K562 (cell line): ENCODE data around the gene TPRX2. TPM values are rescaled to one million over a fixed set of nuclear protein-coding genes. Genes with fewer than 3 reads are reported as not detected.

Source experiments
- CHD7 ChIP-seq: fragments of 200-600 bp; sonication (generic); IDR thresholded peaks from one replicate; pipeline ENCODE4 v1.6.1; 2012; ENCODE audit warnings: mild to moderate bottlenecking, low read depth, low read length, inconsistent platforms
- HNRNPK ChIP-seq: fragments of 200-400 bp; formaldehyde crosslinking; IDR thresholded peaks from one replicate; pipeline ENCODE4 v1.6.1; 2018; ENCODE audit warnings: mild to moderate bottlenecking, low read depth, low read length; ENCODE audit not compliant: poor library complexity, severe bottlenecking
- MCM3 ChIP-seq: fragments of 450-650 bp; IDR thresholded peaks from 2 replicates; pipeline ENCODE4 v1.6.1; 2016
- SETDB1 ChIP-seq: IDR thresholded peaks from one replicate; pipeline ENCODE4 v1.6.1; 2012; ENCODE audit warnings: low read length, control low read depth, inconsistent platforms
- ZKSCAN1 ChIP-seq: fragments of 150-350 bp; IDR thresholded peaks from 2 replicates; pipeline ENCODE4 v1.6.1; 2016; ENCODE audit warnings: low read depth, low read length
- ZNF239 ChIP-seq: fragments of 250-450 bp; sonication (Bioruptor Pico); IDR thresholded peaks from 2 replicates; pipeline ENCODE4 v1.4.0; 2020; ENCODE audit warnings: mild to moderate bottlenecking
- polyA plus RNA-seq, 8 experiments: library from polyadenylated mRNA; depleted of rRNA in 4 of 8; stranded (reverse) in 5 of 8; unstranded in 3 of 8; fragments of >200 nt; fragmentation: Nextera tagmentation in 2 of 8; fragmentation: Illumina TruSeq in 1 of 8; extraction: Ambion mirVana in 2 of 8; extraction: Trizol in 1 of 8; gene quantifications; 2 replicates each; pipeline versions ENCODE4 v1.2.1 to v1.2.3, GENCODE V29; 2011 to 2014; ENCODE audit warnings: inconsistent platforms in 1 of 8, missing spikeins in 1 of 8
- total RNA-seq, 7 experiments: library from RNA; depleted of rRNA in 6 of 7; stranded (reverse); fragments of >200 nt in 6 of 7; fragmentation: Illumina TruSeq in 2 of 7; extraction: Trizol in 2 of 7; gene quantifications; 2 replicates each; pipeline versions ENCODE4 v1.2.1 to v1.2.3, GENCODE V29; 2011 to 2021; ENCODE audit warnings: low replicate concordance in 1 of 7
- TF ChIP-seq, protein P1 (sequence below): fragments of 250-450 bp; sonication (Bioruptor Pico); IDR thresholded peaks from 2 replicates; pipeline ENCODE4 v1.5.0; 2021; ENCODE audit warnings: mild to moderate bottlenecking, borderline replicate concordance
- TF ChIP-seq, protein P2 (sequence below), 2 experiments: fragments of 150-350 bp in 1 of 2; IDR thresholded peaks; 2 replicates each; pipeline ENCODE4 v1.6.1; 2012 to 2016; ENCODE audit warnings: low read depth in 2 of 2, low read length in 2 of 2, mild to moderate bottlenecking in 1 of 2, moderate library complexity in 1 of 2

Gene TPRX2
- total and polyA plus RNA-seq, 9 of the 15 experiments (the other 6 are each of a cell fraction or from before 2014, with no cell fraction given) = not detected

GRCh38 chr19:47891923-47892666, 33.1 kb downstream of the TPRX2 start (continued):
- TF ChIP-seq SETDB1 = no peak
- no peak for TF ChIP-seq HNRNPK
- TF ChIP-seq ZNF239 (CRISPR knock-in tag) = peak; percentile 60; the same call in 1 of the 2 replicates
- no peak for TF ChIP-seq CHD7
- no peak for TF ChIP-seq MCM3
- TF ChIP-seq, protein P1, sequence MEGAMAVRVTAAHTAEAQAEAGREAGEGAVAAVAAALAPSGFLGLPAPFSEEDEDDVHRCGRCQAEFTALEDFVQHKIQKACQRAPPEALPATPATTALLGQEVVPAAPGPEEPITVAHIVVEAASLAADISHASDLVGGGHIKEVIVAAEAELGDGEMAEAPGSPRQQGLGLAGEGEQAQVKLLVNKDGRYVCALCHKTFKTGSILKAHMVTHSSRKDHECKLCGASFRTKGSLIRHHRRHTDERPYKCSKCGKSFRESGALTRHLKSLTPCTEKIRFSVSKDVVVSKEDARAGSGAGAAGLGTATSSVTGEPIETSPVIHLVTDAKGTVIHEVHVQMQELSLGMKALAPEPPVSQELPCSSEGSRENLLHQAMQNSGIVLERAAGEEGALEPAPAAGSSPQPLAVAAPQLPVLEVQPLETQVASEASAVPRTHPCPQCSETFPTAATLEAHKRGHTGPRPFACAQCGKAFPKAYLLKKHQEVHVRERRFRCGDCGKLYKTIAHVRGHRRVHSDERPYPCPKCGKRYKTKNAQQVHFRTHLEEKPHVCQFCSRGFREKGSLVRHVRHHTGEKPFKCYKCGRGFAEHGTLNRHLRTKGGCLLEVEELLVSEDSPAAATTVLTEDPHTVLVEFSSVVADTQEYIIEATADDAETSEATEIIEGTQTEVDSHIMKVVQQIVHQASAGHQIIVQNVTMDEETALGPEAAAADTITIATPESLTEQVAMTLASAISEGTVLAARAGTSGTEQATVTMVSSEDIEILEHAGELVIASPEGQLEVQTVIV (CRISPR knock-in tag) = no peak
- TF ChIP-seq, protein P2, sequence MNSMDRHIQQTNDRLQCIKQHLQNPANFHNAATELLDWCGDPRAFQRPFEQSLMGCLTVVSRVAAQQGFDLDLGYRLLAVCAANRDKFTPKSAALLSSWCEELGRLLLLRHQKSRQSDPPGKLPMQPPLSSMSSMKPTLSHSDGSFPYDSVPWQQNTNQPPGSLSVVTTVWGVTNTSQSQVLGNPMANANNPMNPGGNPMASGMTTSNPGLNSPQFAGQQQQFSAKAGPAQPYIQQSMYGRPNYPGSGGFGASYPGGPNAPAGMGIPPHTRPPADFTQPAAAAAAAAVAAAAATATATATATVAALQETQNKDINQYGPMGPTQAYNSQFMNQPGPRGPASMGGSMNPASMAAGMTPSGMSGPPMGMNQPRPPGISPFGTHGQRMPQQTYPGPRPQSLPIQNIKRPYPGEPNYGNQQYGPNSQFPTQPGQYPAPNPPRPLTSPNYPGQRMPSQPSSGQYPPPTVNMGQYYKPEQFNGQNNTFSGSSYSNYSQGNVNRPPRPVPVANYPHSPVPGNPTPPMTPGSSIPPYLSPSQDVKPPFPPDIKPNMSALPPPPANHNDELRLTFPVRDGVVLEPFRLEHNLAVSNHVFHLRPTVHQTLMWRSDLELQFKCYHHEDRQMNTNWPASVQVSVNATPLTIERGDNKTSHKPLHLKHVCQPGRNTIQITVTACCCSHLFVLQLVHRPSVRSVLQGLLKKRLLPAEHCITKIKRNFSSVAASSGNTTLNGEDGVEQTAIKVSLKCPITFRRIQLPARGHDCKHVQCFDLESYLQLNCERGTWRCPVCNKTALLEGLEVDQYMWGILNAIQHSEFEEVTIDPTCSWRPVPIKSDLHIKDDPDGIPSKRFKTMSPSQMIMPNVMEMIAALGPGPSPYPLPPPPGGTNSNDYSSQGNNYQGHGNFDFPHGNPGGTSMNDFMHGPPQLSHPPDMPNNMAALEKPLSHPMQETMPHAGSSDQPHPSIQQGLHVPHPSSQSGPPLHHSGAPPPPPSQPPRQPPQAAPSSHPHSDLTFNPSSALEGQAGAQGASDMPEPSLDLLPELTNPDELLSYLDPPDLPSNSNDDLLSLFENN (IDR thresholded peaks at IDR 0.05; ENCODE audit: low read depth in 2 of 2, low read length in 2 of 2) = peak in 1 of 2 experiments; percentile 98; a peak in 2 of 4 replicates
- 0 out of 2 replicates have a peak, but pooled peaks have one; percentile 41 for TF ChIP-seq ZKSCAN1
